ENCODE measurements around the gene CSNK1G1. TPM values are rescaled to one million over a fixed set of nuclear protein-coding genes. Genes with fewer than 3 reads are reported as not detected.
"Not testable (repeated sequence)": the region's sequence is repeated elsewhere in the genome, so short reads cannot be mapped to it uniquely, and the experiment has no call there.

Gene CSNK1G1
- total RNA-seq, result 10 to 100 TPM; 20.3 to 22.5 TPM

- intact Hi-C loops (cut with DNase I, micrococcal nuclease), result loop anchor here (1.0 to 10.0 kb wide), 8 partner anchors 25 to 538 kb away; partner anchors contain the start of genes CIAO2A (in 2 of the 2), PCLAF (in 2 of the 2), PPIB (in 2 of the 2) and TRIP4 (in 2 of the 2)
- CTCF ChIA-PET, result interaction anchor here (0.7 to 1.9 kb wide), 4 partner anchors 151 to 318 kb away, joined by 3 to 4 read pairs (median 4); no protein-coding TSS in a partner anchor
- Mint-ChIP-seq H3K36me3 (ENCODE audit: low read depth) (peaks cover 5% of the 10 kb centered on the region), H3K27me3 (no peaks in the 10 kb centered on the region), H3K9me3 (ENCODE audit: low read depth) (no peaks in the 10 kb centered on the region), H3K4me3 (peak within 1 kb of the TSS; percentile 89), H3K4me1 (peaks cover 17% of the 10 kb centered on the region), H3K27ac (peak within 1 kb of the TSS; percentile 84)
- ATAC-seq, result peak; percentile 99
- POLR2A ChIA-PET, result no interaction called here
- peak; percentile 94 for DNase-seq
Measured at GRCh38 chr15:64355944-64356709, at the start of gene CSNK1G1. TSS of gene CSNK1G1 (minus strand) at chr15:64356173. CDS start at chr15:64300499, 55,674 bp downstream.

DNA sequence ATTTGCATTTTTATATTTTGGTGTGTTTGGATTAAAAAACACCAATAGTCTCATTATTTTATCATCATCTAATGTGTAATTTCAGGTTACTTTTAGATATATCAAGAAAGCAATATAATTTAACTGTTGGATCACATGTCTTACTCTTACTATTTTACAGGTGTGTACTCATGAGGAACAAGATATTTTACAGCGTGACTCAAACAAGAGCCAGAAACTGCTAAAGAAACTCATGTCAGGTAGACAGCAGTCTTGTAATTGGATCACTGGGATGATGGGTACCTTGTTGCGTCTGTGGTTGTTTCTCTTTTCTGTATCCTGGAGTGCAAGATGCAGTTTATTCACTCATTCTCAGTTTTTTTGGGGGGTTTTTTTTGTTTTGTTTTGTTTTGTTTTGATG, 44.6 kb upstream of the CSNK1G1 start:
- H3K27ac Mint-ChIP-seq, result no peak overlapping the region
- H3K27me3 Mint-ChIP-seq, result no peaks in the 10 kb centered on the region
- no peaks in the 10 kb centered on the region for H3K9me3 Mint-ChIP-seq (ENCODE audit: low read depth)
- no peaks in the 10 kb centered on the region for H3K4me1 Mint-ChIP-seq
- H3K4me3 Mint-ChIP-seq, result no peak overlapping the region
- CTCF ChIA-PET, result no interaction called here
- H3K36me3 Mint-ChIP-seq (ENCODE audit: low read depth), result peaks cover 31% of the 10 kb centered on the region
- no peak for ATAC-seq
- POLR2A ChIA-PET, result no interaction called here
- DNase-seq, result no peak
- intact Hi-C loops (cut with DNase I, micrococcal nuclease), result no loop called here

DNA sequence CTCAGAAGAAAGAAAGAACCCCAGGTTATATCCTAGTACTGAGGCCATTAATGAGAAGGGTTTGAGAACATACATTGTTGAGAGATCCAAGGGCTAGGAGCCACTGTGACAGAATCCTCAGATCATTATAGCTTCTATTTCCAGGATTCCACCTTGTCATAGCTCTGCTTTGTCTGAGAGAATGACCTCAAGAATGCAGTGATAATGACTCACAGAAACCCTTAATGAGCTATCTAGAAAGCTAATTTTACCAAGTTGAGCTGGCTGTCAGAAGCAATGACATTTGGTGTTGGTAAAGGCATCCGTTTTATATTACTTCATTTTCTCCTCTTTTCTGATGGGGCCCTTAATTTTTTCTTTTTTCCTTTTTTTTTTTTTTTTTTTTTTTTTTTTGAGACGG, 42.6 kb upstream of the CSNK1G1 start:
- POLR2A ChIA-PET, result no interaction called here
- ATAC-seq (peak; percentile 19), DNase-seq (no peak)
- Mint-ChIP-seq H3K9me3 (ENCODE audit: low read depth) (no peaks in the 10 kb centered on the region), H3K4me3 (no peak overlapping the region), H3K36me3 (ENCODE audit: low read depth) (peaks cover 40% of the 10 kb centered on the region), H3K27me3 (no peaks in the 10 kb centered on the region), H3K27ac (no peak overlapping the region), H3K4me1 (no peaks in the 10 kb centered on the region)
- CTCF ChIA-PET, result interaction anchor here (0.6 to 0.7 kb wide), 3 partner anchors 183 to 263 kb away, joined by 3 to 6 read pairs (median 3); no protein-coding TSS in a partner anchor
- intact Hi-C loops (cut with DNase I, micrococcal nuclease), result no loop called here

- ChIA-PET POLR2A (no interaction called here), CTCF (interaction anchor here (0.7 kb wide), 1 partner anchor 64 kb away, joined by 5 read pairs; no protein-coding TSS in a partner anchor)
- DNase-seq (no peak), ATAC-seq (no peak)
- no peaks in the 10 kb centered on the region for H3K27me3 Mint-ChIP-seq
- H3K36me3 Mint-ChIP-seq (ENCODE audit: low read depth), result peaks cover 40% of the 10 kb centered on the region
- H3K9me3 Mint-ChIP-seq (ENCODE audit: low read depth), result no peaks in the 10 kb centered on the region
- intact Hi-C loops (cut with DNase I, micrococcal nuclease), result no loop called here
- no peak overlapping the region for H3K27ac Mint-ChIP-seq
- no peaks in the 10 kb centered on the region for H3K4me1 Mint-ChIP-seq
- no peak overlapping the region for H3K4me3 Mint-ChIP-seq
Measured at GRCh38 chr15:64396789-64397188, 40.8 kb upstream of the CSNK1G1 start.

DNA sequence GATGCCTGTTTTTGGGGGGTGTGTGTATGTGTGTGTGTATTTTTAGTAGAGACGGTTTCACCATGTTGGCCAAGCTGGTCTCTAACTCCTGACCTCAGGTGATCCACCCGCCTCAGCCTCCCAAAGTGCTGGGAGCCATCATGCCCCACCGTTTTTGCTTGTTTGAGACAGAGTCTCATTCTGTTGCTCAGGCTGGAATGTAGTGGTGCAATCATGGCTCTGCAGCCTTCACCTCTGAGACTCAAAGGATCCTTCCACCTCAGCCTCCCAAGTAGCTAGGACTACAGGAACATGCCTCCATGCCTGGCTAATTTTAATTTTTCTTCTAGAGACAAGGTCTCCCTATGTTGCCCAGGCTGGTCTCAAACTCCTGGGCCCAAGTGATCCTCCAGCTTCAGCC, 36.5 kb upstream of the CSNK1G1 start:
- H3K36me3 Mint-ChIP-seq (ENCODE audit: low read depth), result peaks cover 32% of the 10 kb centered on the region
- intact Hi-C loops (cut with DNase I, micrococcal nuclease); POLR2A ChIA-PET; H3K4me3 Mint-ChIP-seq; H3K27me3 Mint-ChIP-seq; CTCF ChIA-PET; H3K9me3 Mint-ChIP-seq (ENCODE audit: low read depth); H3K27ac Mint-ChIP-seq; ATAC-seq; DNase-seq: not testable (repeated sequence)
- H3K4me1 Mint-ChIP-seq, result peaks cover 13% of the 10 kb centered on the region

- Mint-ChIP-seq H3K9me3 (ENCODE audit: low read depth) (no peaks in the 10 kb centered on the region), H3K4me3 (peak overlapping the region; percentile 85), H3K27ac (peak overlapping the region; percentile 60), H3K27me3 (no peaks in the 10 kb centered on the region), H3K4me1 (peaks cover 17% of the 10 kb centered on the region), H3K36me3 (ENCODE audit: low read depth) (peaks cover 12% of the 10 kb centered on the region)
- intact Hi-C loops (cut with DNase I, micrococcal nuclease), result loop anchor here (5.0 to 10.0 kb wide), 4 partner anchors 294 to 1403 kb away; partner anchors contain the start of genes CIAO2A (in 1 of the 2), DENND4A (in 1 of the 2), PDCD7 (in 1 of the 2) and SNX1 (in 1 of the 2)
- no peak for DNase-seq
- ChIA-PET CTCF (interaction anchor here (0.6 kb wide), 1 partner anchor 42 kb away, joined by 4 read pairs; no protein-coding TSS in a partner anchor), POLR2A (no interaction called here)
- ATAC-seq, result no peak
Measured at GRCh38 chr15:64389036-64389435, 33.1 kb upstream of the CSNK1G1 start.

- ATAC-seq (peak; percentile 100), DNase-seq (peak; percentile 98)
- Mint-ChIP-seq H3K27ac (peak within 1 kb of the TSS; percentile 91), H3K4me1 (peaks cover 17% of the 10 kb centered on the region), H3K4me3 (peak within 1 kb of the TSS; percentile 85), H3K27me3 (no peaks in the 10 kb centered on the region), H3K36me3 (ENCODE audit: low read depth) (peaks cover 8% of the 10 kb centered on the region), H3K9me3 (ENCODE audit: low read depth) (no peaks in the 10 kb centered on the region)
- ChIA-PET CTCF (interaction anchor here (0.6 to 1.2 kb wide), 7 partner anchors 10 to 340 kb away, joined by 3 to 4 read pairs (median 4); partner anchors contain the start of gene PPIB), POLR2A (interaction anchor here (0.5 to 1.1 kb wide), 3 partner anchors 33 to 224 kb away, joined by 3 to 4 read pairs (median 4); partner anchors contain the start of gene PPIB)
- intact Hi-C loops (cut with DNase I, micrococcal nuclease), result loop anchor here (1.0 to 10.0 kb wide), 12 partner anchors 31 to 1405 kb away; partner anchors contain the start of genes CSNK1G1 (in 2 of the 2), SNX1 (in 2 of the 2), CIAO2A (in 1 of the 2) and DENND4A (in 1 of the 2)
Measured at GRCh38 chr15:64387562-64388168, 31.7 kb upstream of the CSNK1G1 start, which contains the start of gene TRIP4. TSS of gene TRIP4 (plus strand) at chr15:64387836. CDS start at chr15:64387864, 28 bp downstream.

- Mint-ChIP-seq H3K27me3 (no peaks in the 10 kb centered on the region), H3K36me3 (ENCODE audit: low read depth) (peaks cover 9% of the 10 kb centered on the region), H3K9me3 (ENCODE audit: low read depth) (no peaks in the 10 kb centered on the region), H3K27ac (no peak overlapping the region), H3K4me1 (peaks cover 24% of the 10 kb centered on the region), H3K4me3 (no peak overlapping the region)
- CTCF ChIA-PET, result no interaction called here
- no peak for ATAC-seq
- DNase-seq, result no peak
- intact Hi-C loops (cut with DNase I, micrococcal nuclease), result loop anchor here (2.0 to 10.0 kb wide), 5 partner anchors 291 to 1406 kb away; partner anchors contain the start of genes SNX1 (in 2 of the 2), CIAO2A (in 1 of the 2), DENND4A (in 1 of the 2) and PDCD7 (in 1 of the 2)
- POLR2A ChIA-PET, result no interaction called here
Measured at GRCh38 chr15:64386291-64386690, 30.3 kb upstream of the CSNK1G1 start.

DNA sequence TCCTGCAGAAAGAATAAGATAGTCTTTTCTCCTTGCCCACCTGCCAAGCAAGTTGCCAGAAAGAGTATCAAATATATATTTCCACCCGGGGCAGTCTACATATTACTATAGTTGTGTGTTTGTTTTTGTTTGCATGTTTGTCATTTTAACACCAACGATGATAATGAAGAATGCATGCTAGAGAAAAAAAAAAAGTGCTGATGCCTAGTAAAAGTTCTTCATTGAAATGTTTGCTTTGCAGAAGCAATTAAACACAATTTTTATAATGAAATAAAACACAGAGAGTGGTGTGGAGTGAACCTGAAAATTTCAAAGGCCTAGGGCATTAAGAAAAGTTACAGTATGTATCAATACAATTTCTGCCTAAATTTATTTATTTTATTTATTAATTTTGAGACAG, 27.8 kb upstream of the CSNK1G1 start:
- no peak for DNase-seq
- H3K27ac Mint-ChIP-seq, result no peak overlapping the region
- no peaks in the 10 kb centered on the region for H3K9me3 Mint-ChIP-seq (ENCODE audit: low read depth)
- no peak for ATAC-seq
- peaks cover 19% of the 10 kb centered on the region for H3K36me3 Mint-ChIP-seq (ENCODE audit: low read depth)
- ChIA-PET POLR2A (no interaction called here), CTCF (no interaction called here)
- H3K4me3 Mint-ChIP-seq, result no peak overlapping the region
- no peaks in the 10 kb centered on the region for H3K27me3 Mint-ChIP-seq
- intact Hi-C loops (cut with DNase I, micrococcal nuclease), result loop anchor here (5.0 to 10.0 kb wide), 5 partner anchors 59 to 879 kb away; partner anchors contain the start of genes CIAO2A (in 1 of the 2), PDCD7 (in 1 of the 2), SNX1 (in 1 of the 2) and USP3 (in 1 of the 2)
- H3K4me1 Mint-ChIP-seq, result peaks cover 26% of the 10 kb centered on the region

GRCh38 chr15:64381000-64381751, 25.2 kb upstream of the CSNK1G1 start, which contains the start of gene PCLAF:
TSS of gene PCLAF (minus strand) at chr15:64381441. CDS start at chr15:64381371, 70 bp downstream.
- POLR2A ChIA-PET, result interaction anchor here (0.8 to 1.0 kb wide), 3 partner anchors 78 to 317 kb away, joined by 3 read pairs; no protein-coding TSS in a partner anchor
- H3K4me3 Mint-ChIP-seq, result peak within 1 kb of the TSS; percentile 97
- CTCF ChIA-PET, result interaction anchor here (0.7 to 1.6 kb wide), 3 partner anchors 15 to 282 kb away, joined by 3 to 4 read pairs (median 3); no protein-coding TSS in a partner anchor
- H3K27ac Mint-ChIP-seq, result peak within 1 kb of the TSS; percentile 84
- DNase-seq (peak; percentile 97), ATAC-seq (peak; percentile 99)
- H3K4me1 Mint-ChIP-seq, result peaks cover 18% of the 10 kb centered on the region
- H3K27me3 Mint-ChIP-seq, result no peaks in the 10 kb centered on the region
- peaks cover 18% of the 10 kb centered on the region for H3K36me3 Mint-ChIP-seq (ENCODE audit: low read depth)
- intact Hi-C loops (cut with DNase I, micrococcal nuclease), result loop anchor here (1.0 to 10.0 kb wide), 8 partner anchors 25 to 876 kb away; partner anchors contain the start of genes CSNK1G1 (in 2 of the 2), PPIB (in 2 of the 2), CIAO2A (in 1 of the 2) and PDCD7 (in 1 of the 2)
- H3K9me3 Mint-ChIP-seq (ENCODE audit: low read depth), result no peaks in the 10 kb centered on the region
